ENCODE data around the gene SLC11A1. TPM values are rescaled to one million over a fixed set of nuclear protein-coding genes. Genes with fewer than 3 reads are reported as not detected.

Gene SLC11A1
- total RNA-seq, 2 donors from 2014 or later: 8.5 to 16.1 TPM

DNA sequence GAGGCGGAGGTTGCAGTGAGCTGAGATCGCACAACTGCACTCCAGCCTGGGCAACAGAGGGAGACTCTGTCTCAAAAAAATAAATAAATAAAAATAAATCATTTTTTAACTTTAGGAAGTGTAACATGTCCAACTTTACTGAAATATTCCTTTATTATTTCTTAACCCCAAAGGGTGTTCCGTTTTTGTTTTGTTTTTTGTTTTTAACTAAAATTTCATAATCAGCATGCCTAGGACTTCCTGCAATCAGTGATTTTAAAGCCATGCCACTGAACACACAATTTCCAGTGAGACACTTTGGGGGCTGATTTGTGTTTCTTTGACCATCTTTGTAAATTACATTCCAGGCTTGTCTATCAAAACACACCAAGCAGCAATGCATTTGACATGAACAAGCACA is 18.3 kb upstream of the SLC11A1 start:
- intact Hi-C loops (cut with DNase I): loop anchor here in 1 of 2 donors (10.0 kb wide), 1 partner anchor 179 kb away; no protein-coding TSS in a partner anchor
- ATAC-seq: no peak

DNA sequence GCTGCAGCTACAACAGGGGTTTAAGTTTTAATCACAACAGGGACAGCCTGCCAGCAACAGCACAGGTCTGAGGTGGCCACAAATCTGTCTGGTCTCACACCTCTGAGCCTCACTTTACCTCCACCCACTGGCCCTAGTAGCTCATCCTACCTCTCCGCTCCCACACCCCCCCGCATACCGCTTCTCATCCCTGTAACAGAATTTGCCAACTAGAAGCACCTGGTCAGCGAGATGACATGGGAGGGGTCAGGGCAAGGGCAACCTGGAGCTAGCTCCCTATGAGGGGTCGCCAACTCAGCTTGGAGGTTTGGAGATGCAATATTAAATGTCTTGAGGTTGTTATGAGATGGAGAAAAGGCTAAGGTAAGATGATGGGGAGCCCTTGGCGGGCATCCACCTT is 17.9 kb upstream of the SLC11A1 start:
- ATAC-seq: no peak
- intact Hi-C loops (cut with DNase I): loop anchor here in 1 of 2 donors (10.0 kb wide), 1 partner anchor 179 kb away; no protein-coding TSS in a partner anchor
- DNase-seq: no peak

More for the DNA sequence above, 18.3 kb upstream of the SLC11A1 start:
- no peak for DNase-seq

DNA sequence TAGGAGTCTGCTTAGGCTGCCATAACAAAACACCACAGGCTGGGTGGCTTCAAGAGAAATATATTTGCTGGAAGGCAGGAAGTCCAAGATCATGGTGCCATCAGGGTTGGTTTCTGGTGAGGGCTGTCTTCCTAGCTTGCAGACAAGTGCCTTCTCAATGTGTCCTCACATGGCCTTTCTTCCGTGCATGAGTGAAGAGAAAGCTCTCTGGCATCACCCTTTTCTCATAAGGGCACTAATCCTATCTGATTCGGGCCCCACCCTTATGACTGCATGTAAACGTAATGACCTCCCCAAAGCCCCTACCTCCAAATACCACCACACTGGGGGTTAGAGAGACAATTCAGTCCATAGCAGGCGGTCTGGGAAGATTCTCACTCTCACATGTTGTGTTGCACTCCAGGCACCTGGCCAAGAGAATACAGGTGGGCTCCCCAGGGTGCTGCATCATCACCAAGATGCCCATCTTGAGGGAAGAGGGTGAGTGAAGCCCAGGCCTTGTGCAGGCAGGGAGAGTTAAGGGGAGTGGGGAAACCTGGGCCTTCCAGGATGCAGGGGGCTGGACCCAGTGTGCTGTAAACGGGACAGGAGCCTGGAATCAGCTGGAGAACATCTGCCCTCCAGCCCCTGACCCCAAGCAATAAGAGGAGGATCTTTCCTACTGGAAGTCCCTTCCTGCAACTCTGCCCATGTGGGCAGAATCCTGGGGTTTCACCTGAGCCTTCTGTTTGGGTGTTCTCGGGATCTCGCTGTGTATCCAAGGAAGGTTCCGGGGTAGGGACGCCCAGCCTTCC is 15.3 kb upstream of the SLC11A1 start:
- DNase-seq (no peak), ATAC-seq (no peak)
- intact Hi-C loops (cut with DNase I): loop anchor here in 1 of 2 donors (10.0 kb wide), 1 partner anchor 182 kb away; no protein-coding TSS in a partner anchor

DNA sequence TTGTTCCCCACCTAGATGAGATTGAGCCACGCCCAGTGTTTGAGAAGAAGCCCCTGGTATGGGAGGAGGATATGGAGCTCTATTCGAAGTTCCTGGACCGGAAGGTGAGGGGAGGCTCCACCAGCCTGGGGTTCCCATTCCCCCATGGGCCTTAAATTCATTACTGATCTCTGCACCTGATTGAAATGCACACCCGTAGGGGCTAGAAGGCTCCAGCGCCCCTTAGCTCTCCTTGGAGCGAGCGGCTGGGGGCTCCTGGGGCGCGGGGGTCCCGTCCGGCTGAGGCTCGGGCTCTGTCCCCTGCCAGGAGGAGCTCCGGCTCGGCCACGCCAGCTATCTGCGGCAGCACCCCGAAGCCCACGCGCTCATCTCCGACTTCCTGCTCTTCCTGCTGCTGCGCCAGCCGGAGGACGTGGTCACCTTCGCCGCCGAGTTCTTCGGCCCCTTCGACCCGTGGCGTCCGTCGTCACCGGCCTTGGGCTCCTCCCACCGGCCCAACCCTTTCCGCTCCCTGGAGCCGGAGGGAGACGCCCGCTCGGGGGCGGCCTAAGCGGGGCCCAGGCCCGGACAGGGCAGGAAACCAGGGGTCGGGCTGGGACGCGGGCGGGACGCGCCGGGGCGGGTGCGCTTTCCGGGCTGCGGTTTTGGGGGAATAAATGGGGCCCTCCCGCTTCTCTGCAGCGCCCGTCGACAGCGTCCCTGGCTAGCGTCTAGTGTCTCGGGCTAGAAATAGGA is 14.5 kb upstream of the SLC11A1 start:
- ATAC-seq (peak; percentile 95), DNase-seq (peak; percentile 95)
- intact Hi-C loops (cut with DNase I): loop anchor here in 1 of 2 donors (10.0 kb wide), 1 partner anchor 183 kb away; no protein-coding TSS in a partner anchor

DNA sequence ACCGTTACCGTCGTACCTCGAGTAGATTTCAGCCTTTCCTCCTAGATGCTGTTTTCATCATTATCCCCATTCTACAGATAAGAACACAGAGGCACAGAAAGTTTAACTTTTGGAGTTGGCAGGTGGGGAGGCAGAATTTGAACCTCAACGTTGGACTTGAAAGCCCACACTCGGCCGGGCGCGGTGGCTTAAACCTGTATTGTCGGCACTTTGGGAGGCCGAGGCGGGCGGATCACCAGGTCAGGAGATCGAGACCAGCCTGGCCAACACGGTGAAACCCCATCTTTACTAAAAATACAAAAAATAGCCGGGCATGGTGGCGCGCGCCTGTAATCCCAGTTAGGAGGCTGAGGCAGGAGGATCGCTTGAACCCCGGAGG is 13.9 kb upstream of the SLC11A1 start:
- intact Hi-C loops (cut with DNase I): loop anchor here in 1 of 2 donors (10.0 kb wide), 1 partner anchor 183 kb away; no protein-coding TSS in a partner anchor
- no peak for ATAC-seq
- DNase-seq: no peak

DNA sequence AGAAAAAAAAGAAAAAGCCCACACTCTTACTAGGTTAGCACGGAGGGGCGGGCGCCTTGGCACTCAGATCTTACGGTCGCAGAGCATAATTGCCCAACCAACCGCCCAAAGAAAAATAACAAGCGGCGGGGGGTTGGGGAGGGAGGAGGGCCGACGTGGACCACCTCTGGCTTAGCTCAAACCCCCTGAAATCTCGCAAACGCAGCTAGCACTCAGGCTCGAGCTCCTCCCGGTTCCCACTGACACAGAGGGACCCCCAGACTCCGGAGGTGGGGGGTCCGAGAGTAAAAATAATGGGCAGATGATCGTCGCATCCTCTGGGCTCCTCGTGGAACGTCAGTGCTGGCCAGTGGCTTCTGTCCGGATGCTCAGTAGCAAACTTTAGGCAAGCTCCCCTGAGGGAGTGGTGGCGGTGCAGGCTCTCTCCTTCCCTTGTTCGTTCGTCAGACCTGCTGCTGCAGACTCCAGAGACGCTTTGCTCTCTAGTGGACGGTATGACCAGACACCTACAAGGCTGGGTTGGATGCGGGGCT is 13.4 kb upstream of the SLC11A1 start:
- DNase-seq: peak; percentile 49
- intact Hi-C loops (cut with DNase I): loop anchor here in 1 of 2 donors (10.0 kb wide), 1 partner anchor 184 kb away; no protein-coding TSS in a partner anchor
- ATAC-seq: peak; percentile 18 to 34

DNA sequence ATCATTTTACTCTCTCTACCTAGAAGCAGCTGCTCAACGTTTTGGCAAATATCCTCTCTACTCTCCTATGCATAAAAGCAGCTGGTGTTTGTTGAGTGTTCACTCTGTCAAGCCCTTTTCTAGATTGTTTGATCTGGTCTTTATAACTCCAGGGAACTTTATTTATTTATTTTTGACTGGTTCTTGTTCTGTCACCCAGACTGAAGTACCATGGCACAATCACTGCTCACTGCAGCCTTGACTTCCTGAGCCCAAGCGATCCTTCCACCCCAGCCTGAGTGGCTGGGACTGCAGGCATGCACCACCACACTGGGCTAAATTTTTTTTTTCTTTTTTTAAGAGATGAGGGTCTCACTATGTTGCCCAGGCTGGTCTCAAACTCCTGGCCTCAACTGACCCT is 12.7 kb upstream of the SLC11A1 start:
- ATAC-seq: no peak
- intact Hi-C loops (cut with DNase I): loop anchor here in 1 of 2 donors (10.0 kb wide), 1 partner anchor 185 kb away; no protein-coding TSS in a partner anchor
- no peak for DNase-seq

DNA sequence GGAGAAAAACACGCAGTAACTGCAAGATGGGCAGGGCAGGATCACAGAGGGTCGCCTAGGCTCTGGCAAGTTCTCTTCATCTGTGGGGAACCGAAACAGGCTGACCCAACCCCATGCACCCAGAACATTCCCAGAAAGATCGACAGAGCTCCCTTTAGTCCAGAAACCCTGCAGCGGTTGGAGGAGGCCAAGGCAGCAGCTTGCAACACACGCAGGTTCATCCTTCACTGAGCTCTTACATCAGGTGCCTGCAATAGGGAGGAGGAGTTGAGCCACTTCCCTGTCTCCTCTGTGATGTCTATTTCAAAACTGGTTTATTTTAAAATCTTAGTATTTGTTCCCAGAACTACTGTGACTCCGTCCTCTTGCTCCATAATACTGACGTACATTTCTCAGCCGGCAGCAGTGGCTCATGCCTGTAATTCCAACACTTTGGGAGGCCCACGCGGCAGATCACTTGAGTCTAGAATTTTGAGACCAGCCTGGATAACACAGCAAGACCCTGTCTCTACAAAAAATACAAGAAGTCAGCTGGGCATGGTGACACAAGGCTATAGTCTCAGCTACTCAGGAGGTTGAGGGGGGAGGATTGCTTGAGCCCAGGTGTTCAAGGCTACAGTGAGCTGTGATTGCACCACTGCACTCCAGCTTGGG is 11.5 kb upstream of the SLC11A1 start:
- peak; percentile 65 for DNase-seq
- ATAC-seq: peak; percentile 20 to 51
- intact Hi-C loops (cut with DNase I): no loop called here

DNA sequence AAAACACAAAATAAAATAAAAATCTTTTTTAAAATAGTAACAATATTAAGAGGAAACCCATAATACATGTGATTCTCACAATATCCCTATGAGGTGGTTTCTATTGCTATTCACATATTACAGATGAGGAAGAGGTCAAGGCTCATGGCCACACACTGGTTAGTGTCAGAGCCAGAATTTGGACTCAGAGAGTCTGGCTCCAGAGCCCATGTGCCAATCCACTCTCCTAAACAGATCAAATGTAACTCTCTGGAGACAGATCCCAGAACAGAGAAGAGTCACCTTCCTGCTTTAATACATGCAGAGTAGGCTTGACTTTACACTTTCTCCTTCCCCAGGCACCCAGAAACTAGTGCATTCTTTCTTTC is 10.1 kb upstream of the SLC11A1 start:
- intact Hi-C loops (cut with DNase I): no loop called here
- ATAC-seq (no peak), DNase-seq (no peak)

DNA sequence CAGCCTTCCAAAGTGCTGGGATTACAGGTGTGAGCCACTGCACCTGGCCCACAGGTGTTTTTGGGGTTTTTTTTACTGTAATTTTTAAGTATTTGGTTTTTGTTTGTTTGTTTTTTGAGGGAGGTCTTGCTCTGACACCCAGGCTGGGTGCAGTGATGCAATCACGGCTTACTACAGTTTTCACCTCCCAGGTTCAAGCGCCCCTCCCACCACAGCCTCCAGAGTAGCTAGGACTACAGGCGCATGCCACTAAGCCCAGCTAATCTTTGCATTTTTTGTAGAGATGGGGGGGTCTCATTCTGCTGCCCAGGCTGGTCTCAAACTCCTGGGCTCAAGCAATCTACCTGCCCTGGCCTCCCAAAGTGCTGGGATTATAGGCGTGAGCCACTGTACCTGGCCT is 7.3 kb upstream of the SLC11A1 start:
- DNase-seq (no peak), ATAC-seq (no peak)
- intact Hi-C loops (cut with DNase I): no loop called here

DNA sequence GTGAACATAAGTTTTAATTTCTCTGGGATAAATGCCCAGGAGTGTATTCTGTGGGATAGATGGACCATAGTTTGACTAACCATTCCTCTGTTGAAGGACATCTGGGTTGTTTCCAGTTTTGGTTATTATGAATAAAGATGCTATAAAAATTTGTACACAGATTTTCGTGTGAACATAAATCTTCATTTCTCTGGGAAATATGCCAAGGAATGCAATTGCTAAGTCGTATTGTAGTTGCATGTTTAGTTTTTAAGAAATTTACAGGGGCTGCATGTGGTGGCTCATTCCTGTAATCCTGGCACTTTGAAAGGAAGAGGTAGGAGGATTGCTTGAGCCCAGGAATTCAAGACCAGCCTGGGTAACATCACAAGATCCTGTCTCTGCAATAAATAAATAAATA is 6.9 kb upstream of the SLC11A1 start:
- no peak for ATAC-seq
- DNase-seq: no peak
- intact Hi-C loops (cut with DNase I): no loop called here

DNA sequence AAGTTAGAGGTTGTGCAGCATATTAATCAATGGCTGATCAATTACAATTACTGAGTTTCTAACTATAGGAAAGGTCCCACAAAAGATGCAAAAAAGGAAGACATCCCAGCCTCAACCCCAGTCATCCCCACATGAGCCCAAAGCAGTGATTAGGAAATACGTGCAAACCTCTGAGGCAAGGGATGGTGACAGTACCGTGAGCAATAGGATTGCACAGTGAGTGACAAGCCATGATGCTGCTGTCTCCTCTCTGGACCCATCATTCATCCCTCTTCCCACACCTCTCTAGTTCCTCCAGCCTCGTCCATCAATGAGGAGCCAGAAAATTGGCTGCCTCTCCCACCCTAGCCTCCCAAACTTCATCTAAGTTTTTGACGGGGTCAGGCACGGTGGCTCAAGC is 4.0 kb upstream of the SLC11A1 start:
- intact Hi-C loops (cut with DNase I): no loop called here

DNA sequence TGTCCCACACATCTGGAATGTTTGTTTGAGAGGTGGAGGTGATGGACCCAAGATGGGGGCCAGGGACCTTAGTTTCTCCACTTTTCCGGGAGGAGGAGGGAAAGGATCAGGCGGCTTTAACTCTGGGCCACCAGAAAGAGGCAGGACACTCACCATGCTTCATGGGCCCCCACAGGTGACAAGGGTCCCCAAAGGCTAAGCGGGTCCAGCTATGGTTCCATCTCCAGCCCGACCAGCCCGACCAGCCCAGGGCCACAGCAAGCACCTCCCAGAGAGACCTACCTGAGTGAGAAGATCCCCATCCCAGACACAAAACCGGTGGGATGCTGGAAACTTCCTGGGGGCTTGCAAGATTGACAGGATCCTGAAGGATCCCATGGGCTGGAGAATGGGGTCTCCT is 712 bp downstream of the SLC11A1 start:
- intact Hi-C loops (cut with DNase I): no loop called here

More for the DNA sequence above, 4.0 kb upstream of the SLC11A1 start:
- DNase-seq (no peak), ATAC-seq (no peak)

DNA sequence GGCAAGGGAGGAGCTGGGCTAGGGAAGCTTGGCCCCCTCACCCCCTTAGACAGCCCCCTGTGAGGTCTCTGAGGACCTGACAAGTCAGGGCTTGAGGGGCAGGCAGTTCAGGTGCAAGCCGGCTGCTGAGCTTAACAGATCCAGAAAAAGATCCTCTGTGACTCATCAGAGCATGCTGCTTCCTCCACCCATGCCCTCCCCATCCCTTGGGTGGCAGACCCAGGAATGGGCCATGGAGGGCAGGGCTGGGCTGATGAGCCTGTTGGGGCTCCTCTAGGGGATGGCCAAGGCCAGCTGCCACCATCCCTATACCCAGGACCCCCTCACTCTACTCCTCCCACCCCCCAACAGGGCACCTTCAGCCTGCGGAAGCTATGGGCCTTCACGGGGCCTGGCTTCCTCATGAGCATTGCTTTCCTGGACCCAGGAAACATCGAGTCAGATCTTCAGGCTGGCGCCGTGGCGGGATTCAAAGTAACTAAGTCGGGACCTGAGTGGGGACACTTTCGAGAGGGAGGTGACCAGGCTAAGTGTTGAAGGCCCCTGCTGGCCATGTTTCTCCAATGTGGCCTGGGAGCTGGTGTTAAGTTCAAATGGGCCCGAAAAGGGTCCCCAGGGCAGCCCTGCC is 1.9 kb downstream of the SLC11A1 start:
- ATAC-seq (no peak), DNase-seq (no peak)
- intact Hi-C loops (cut with DNase I): no loop called here

More for the DNA sequence above, 712 bp downstream of the SLC11A1 start:
- ATAC-seq (no peak), DNase-seq (no peak)

DNA sequence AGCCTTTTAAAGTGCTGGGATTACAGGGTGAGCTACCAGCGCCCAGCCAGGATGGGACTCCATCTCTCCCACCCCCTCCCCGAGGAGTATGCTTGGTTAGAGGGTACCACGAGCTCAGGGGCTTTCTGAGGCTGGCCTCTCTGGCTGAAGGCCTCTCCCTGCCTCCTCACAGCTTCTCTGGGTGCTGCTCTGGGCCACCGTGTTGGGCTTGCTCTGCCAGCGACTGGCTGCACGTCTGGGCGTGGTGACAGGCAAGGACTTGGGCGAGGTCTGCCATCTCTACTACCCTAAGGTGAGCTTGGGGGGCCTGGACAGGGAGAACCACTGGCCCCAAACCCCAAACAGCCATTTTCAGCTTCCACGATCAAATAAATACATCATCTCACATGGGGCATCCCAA is 2.9 kb downstream of the SLC11A1 start:
- intact Hi-C loops (cut with DNase I): no loop called here
- no peak for ATAC-seq
- DNase-seq: no peak

DNA sequence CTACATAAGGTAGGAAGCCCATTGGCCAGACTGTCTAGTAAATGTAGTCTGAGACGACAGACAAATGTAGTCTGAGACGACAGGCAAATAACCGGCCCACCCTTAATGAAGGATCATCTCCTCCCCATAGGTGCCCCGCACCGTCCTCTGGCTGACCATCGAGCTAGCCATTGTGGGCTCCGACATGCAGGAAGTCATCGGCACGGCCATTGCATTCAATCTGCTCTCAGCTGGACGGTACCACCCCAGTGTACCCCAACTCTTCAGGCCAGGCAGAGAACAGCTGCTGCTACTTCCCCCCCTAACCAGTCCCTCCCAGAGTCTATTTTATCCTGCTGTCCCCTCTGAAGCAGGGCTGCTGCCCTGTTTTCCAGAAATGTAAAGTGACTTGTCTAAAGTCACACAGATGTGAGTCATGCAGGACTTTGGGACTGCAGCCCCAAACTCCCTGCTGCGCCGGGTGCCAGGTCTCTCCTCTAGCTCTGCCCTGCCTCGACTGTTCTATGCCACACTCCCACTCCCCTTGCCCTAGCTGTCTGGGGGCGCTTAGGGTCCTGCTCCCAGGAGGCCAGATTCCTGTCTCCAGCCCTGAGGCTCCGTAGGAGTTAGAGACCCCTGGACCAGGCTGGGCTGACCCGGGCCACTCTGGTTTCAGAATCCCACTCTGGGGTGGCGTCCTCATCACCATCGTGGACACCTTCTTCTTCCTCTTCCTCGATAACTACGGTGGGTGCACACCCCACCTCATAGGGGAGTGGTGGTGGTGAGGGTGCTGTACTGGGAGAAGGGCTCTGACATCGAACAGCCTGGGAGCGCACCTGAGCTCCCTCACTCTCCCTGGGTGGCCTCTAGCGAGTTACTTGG is 4.7 kb downstream of the SLC11A1 start:
- no peak for ATAC-seq
- no peak for DNase-seq
- intact Hi-C loops (cut with DNase I): no loop called here

DNA sequence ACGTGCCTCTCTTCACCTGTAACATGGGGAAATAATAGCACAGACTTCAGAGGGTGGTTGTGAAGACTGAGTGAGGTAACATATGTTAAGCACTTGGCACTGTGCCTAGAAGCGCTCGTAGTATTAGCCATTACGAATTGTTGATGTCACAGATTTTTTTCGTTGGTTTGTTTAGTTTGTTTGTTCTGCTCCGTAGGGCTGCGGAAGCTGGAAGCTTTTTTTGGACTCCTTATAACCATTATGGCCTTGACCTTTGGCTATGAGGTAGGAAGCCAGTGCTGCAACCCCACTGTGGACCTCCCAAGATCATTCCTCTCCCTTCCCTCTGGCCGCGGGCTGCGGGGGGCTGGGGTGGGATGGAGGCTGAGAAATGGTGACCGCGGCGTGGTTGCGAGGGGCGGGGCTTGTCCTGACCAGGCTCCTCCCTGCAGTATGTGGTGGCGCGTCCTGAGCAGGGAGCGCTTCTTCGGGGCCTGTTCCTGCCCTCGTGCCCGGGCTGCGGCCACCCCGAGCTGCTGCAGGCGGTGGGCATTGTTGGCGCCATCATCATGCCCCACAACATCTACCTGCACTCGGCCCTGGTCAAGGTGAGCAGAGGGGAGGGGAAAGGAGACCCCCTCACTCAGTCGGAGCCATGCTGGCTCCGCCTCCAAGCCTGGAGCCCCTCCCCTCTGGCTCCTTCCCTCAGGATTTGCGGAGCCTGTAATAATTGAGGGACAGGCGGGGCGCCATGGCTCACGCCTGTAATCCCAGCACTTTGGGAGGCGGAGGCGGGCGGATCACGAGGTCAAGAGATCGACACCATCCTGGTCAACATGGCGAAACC is 5.5 kb downstream of the SLC11A1 start:
- DNase-seq: peak; percentile 72
- intact Hi-C loops (cut with DNase I): no loop called here
- peak; percentile 87 for ATAC-seq

All from left cardiac atrium (tissue), 4 donors.